Stomach (tissue), 4 donors: ENCODE data around the gene PCGF3.

Source experiments
- CTCF ChIP-seq, 7 experiments: fragments of 450-650 bp in 4 of 7; fragments of 200-600 bp in 3 of 7; sonication (generic) in 3 of 7; IDR thresholded peaks; one replicate each; pipeline ENCODE4 v1.5.1; 2016 to 2019; ENCODE audit warnings: antibody characterized with exemption in 7 of 7, control low read depth in 2 of 7, mild to moderate bottlenecking in 1 of 7
- POLR2A ChIP-seq, 4 donors: fragments of 450-650 bp; IDR thresholded peaks; one replicate each; pipeline ENCODE4 v1.6.1; 2016; ENCODE audit warnings: antibody characterized with exemption in 4 of 4, control low read depth in 2 of 4, mild to moderate bottlenecking in 1 of 4, moderate library complexity in 1 of 4
- POLR2AphosphoS5 ChIP-seq, 3 donors: sonication (generic); formaldehyde crosslinking; IDR thresholded peaks; one replicate each; pipeline ENCODE4 v1.6.1; 2016; ENCODE audit warnings: antibody characterized with exemption in 3 of 3

GRCh38 chr4:706834-707598, 1.4 kb downstream of the PCGF3 start:
- TF ChIP-seq CTCF (IDR thresholded peaks at IDR 0.05) (no peak), POLR2A (IDR thresholded peaks at IDR 0.05) (no peak), POLR2AphosphoS5 (IDR thresholded peaks at IDR 0.05) (no peak)
